Measurements from ENCODE around the gene SLC9A9. TPM values are rescaled to one million over a fixed set of nuclear protein-coding genes. Genes with fewer than 3 reads are reported as not detected.

SLC9A9 gene
- total and polyA plus RNA-seq, 2 of the 8 experiments (the other 6 are each of a cell fraction or from before 2014, with no cell fraction given), result 0.48 to 1.1 TPM

DNA sequence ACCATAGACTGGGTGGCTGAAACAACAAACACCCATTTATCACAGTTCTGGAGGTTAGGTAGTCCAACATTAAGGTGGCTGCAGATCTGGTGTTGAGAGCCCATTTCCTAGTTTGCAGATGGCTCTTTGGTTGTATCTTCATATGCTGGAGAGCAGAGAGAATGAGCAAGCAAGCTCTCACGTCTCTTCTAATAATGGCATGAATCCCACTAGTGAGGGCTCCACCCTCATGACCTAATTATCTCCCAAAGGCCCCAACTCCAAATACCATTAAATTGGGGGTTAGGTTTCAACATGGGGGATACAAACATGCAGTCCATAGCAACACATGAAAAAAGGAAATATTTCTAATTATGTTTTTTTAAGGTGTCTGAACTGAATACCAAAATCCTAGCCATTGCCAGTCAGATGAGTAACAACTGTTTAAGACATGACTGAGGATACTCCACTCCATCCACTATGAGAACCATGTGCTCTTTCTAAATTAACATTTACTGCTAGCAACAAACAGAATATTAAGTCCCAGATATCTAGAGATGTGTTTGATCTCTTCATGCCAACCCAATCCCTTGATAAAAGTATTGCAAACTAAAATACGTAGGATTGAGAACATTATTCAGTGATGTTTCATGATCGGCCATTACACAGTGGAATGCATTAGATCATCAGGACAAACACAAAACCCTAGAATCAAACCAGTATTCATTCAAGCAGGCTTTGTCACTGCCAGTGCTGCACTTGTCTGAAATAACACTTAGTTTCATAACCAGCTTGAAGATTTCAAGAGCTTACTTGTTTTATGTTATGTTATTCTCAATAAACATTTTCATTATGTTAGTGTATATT is 340.3 kb downstream of the SLC9A9 start:
- H3K9me3 ChIP-seq (ENCODE audit: insufficient read depth in 2 of 2, low read depth in 1 of 2, low read length in 1 of 2), result no peaks in the 10 kb centered on the region
- H2AFZ ChIP-seq (ENCODE audit: low read length), result no peak overlapping the region
- H3K4me3 ChIP-seq (ENCODE audit: extremely low read depth in 1 of 4, insufficient read depth in 2 of 4, low read depth in 3 of 4, low read length in 4 of 4), result no peak overlapping the region
- H4K8ac ChIP-seq (ENCODE audit: extremely low read depth, insufficient read depth, low read length), result no peak overlapping the region
- H3K23me2 ChIP-seq (ENCODE audit: low read depth, low read length), result no peaks in the 10 kb centered on the region
- H4K91ac ChIP-seq (replicated peaks; ENCODE audit: insufficient read length, low read length), result no peak overlapping the region
- no peak overlapping the region for H3K56ac ChIP-seq (replicated peaks; ENCODE audit: insufficient read length, low read depth, low read length)
- TF ChIP-seq POLR2A (IDR thresholded peaks at IDR 0.05; ENCODE audit: control extremely low read depth in 1 of 2, low read depth in 2 of 2, low read length in 2 of 2), result no peak
- TF ChIP-seq CBX8 (IDR thresholded peaks at IDR 0.05; ENCODE audit: borderline replicate concordance, low read depth, low read length), result no peak
- no peaks in the 10 kb centered on the region for H3K4me1 ChIP-seq (replicated peaks in 1 of 4; ENCODE audit: control insufficient read depth in 3 of 4, insufficient read depth in 4 of 4, low read length in 3 of 4)
- H2BK12ac ChIP-seq (ENCODE audit: low read depth, low read length), result no peak overlapping the region
- H3K14ac ChIP-seq (ENCODE audit: insufficient read length), result no peak overlapping the region
- no peak overlapping the region for H2BK20ac ChIP-seq (ENCODE audit: low read length)
- DNase-seq (ENCODE audit: low read depth in 1 of 2, low spot score in 2 of 2) (no peak), FAIRE-seq (no peak)
- H3K23ac ChIP-seq (ENCODE audit: insufficient read length), result no peak overlapping the region
- H3K4me2 ChIP-seq (ENCODE audit: insufficient read depth in 1 of 2, low read depth in 2 of 2, low read length in 2 of 2), result no peak overlapping the region
- no peak overlapping the region for H2BK5ac ChIP-seq (ENCODE audit: low read depth, low read length)
- H3K9ac ChIP-seq (replicated peaks in 1 of 4; ENCODE audit: extremely low read depth in 1 of 4, low read depth in 3 of 4, low read length in 3 of 4), result no peak overlapping the region
- no peaks in the 10 kb centered on the region for H3K79me2 ChIP-seq (ENCODE audit: control insufficient read depth in 1 of 2, insufficient read depth in 2 of 2, low read length in 2 of 2)
- H4K20me1 ChIP-seq (replicated peaks in 1 of 2; ENCODE audit: control insufficient read depth in 1 of 2, insufficient read depth in 2 of 2, low read length in 2 of 2), result no peaks in the 10 kb centered on the region
- H2AK5ac ChIP-seq (ENCODE audit: low read depth, low read length), result no peak overlapping the region
- H2BK120ac ChIP-seq (replicated peaks; ENCODE audit: low read depth, low read length), result no peak overlapping the region
- H3K27me3 ChIP-seq (replicated peaks in 1 of 4; ENCODE audit: control insufficient read depth in 3 of 4, extremely low read depth in 1 of 4, insufficient read depth in 3 of 4, low read length in 3 of 4), result no peaks in the 10 kb centered on the region
- no peaks in the 10 kb centered on the region; a peak in 1 of 8 replicates for H3K36me3 ChIP-seq (ENCODE audit: control insufficient read depth in 2 of 4, insufficient read depth in 4 of 4, low read length in 3 of 4)
- ChIA-PET CTCF (ENCODE audit: partially characterized antibody) (interaction anchor here (0.6 kb wide), 1 partner anchor 98 kb away, joined by 3 read pairs; no protein-coding TSS in a partner anchor), POLR2A (ENCODE audit: partially characterized antibody) (no interaction called here)
- H3K18ac ChIP-seq (ENCODE audit: extremely low read depth, low read length), result no peak overlapping the region
- 94% methylated on average over 3 of the region's 3 CpGs; no CpG with 5 or more reads in 1 of the 2 experiments for WGBS, 2 experiments (ENCODE audit: extremely low coverage in 1 of 2, insufficient coverage in 1 of 2, insufficient read length in 1 of 2, insufficient replicate concordance in 2 of 2, low coverage in 1 of 2, low lambda C conversion rate in 2 of 2, missing lambda C conversion rate in 1 of 2)
- H2BK15ac ChIP-seq (ENCODE audit: low read length), result no peak overlapping the region
- H3K27ac ChIP-seq (ENCODE audit: low read depth, low read length), result no peak overlapping the region
- H3K79me1 ChIP-seq (ENCODE audit: low read depth, low read length), result no peaks in the 10 kb centered on the region; the same call in 1 of the 2 replicates
- H3K4ac ChIP-seq (replicated peaks; ENCODE audit: insufficient read length, low read depth, low read length), result no peak overlapping the region
- no peak overlapping the region for H4K5ac ChIP-seq (ENCODE audit: insufficient read length, low read depth, low read length)
